ENCODE data around the gene AFMID.
"Not testable (repeated sequence)": the region's sequence is repeated elsewhere in the genome, so short reads cannot be mapped to it uniquely, and the experiment has no call there.

AFMID gene

GRCh38 chr17:78237401-78238012 lies 50.3 kb downstream of the AFMID start:
- DNase-seq (ENCODE audit: low read depth, low spot score) = no peak

DNA sequence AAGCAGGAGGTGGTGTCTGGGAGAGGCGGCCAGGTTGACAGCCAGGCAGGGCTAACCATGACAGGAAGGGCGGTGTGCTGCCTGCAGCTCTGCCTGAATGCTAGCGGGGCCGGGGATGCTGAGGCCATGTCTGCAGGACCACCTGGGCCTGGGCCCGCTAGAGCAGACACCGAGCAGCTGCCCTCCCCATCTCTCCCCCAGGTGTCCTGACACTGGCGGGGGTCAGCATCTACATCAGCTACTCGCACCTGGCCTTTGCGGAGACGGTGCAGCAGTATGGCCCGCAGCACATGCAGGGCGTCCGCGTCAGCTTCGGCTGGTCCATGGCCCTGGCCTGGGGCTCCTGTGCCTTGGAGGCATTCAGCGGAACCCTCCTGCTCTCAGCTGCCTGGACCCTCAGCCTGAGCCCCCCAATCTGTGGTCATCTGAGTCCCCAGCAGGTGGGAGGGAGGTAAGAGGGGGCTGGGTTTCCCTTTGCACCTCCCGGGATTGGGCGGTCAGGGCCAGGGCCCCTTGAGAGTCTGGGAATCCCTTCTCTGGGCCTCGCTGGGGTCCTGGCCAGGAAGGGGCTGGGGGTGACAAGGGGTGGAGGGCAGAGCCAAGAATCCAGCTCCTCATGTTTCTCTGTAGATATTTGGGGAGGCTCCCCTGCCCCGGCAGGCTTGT lies 51.8 kb downstream of the AFMID start:
- DNase-seq (ENCODE audit: low read depth, low spot score) = no peak

- DNase-seq (ENCODE audit: low read depth, low spot score) = no peak
Measured at GRCh38 chr17:78239489-78239931, 52.3 kb downstream of the AFMID start.

- DNase-seq (ENCODE audit: low read depth, low spot score) = no peak
Measured at GRCh38 chr17:78240012-78240655, 53.0 kb downstream of the AFMID start.

DNA sequence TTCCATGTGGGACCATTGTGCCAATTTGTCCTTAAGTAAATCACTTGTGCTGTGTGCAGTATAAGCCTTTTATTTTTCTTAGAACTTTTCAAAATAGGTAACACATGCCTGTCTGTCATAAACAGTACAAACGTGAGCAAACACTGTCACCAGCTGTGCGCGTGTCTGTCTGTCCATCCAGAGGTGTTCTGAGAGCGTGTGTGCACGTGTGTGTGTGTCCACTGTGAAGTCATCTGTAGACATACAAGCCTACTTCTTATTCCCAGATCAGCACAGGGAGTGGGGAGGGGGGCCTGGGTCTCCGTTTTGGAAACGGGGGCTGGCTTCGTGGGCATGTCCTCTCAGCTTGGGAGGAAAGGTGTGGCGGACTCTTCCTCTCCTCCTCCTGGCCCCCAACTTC lies 53.7 kb downstream of the AFMID start:
- DNase-seq (ENCODE audit: low read depth, low spot score) = no peak

DNA sequence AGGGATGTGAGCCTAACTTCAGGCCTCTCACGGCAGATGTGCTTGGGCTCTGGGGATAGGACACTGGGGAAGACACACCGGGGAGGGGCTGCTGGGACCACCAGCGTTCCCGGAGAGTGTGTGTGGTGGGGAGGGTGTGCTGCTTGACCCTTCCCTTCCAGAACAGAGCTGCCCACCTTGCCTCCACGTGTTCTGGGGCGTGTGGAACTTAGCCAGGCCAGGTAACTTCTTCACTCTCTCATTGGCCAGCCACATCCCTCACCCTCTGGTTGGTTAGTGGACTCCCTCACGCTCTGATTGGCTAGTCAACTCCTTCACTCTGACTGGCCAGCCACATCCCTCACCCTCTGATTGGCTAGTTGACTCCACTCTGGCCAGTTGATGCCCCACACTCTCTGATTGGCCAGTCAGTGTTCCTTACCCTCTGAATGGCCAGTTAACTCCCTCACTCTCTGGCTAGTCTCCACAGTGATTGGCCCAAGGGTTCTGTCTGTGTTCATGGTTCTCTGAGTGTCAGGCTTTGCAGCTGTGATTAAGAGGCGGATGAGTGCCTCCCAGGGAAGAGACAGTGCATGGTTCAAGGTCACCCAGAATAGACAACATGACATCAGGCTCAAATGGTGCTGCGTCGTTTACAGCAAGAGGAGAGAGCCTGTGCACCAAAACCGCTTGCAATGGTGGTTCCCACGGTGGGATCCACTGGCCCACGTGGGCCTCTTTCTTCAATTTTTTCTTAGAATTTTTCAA lies 54.3 kb downstream of the AFMID start:
- DNase-seq (ENCODE audit: low read depth, low spot score) = no peak

DNA sequence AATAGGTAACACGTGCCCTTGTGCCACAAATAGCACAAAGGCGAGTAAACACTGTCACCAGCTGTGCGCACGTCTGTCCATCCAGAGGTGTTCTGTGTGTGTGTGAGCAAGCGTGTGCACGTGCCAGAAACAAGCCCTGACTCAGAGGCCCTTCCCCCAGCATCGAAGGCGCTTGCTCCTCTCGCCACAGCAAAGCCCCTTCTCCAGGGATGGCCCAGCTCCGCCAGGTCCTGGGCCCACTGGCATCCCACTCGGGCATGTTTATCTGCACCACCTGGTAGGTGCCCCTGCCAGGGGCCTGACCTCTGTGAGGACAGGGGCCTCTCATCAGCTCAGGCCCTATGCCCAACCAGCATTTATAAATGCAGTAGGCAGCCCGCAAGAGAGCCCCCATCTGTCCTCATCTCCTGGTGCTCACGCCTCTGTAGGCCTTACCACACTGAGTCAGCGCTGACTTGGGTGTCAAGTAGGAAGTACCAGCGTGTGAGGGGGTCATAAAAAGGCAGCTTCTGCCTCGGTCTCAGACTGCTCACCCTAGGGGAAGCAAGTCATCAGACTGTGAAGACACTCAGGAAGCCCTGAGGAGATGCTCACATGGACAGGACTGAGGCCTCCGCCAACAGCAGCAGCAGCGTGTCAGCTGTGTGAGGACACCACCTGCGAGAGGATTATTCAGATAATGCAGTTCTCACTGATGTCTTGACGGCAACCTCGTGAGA lies 55.0 kb downstream of the AFMID start:
- DNase-seq (ENCODE audit: low read depth, low spot score) = no peak

DNA sequence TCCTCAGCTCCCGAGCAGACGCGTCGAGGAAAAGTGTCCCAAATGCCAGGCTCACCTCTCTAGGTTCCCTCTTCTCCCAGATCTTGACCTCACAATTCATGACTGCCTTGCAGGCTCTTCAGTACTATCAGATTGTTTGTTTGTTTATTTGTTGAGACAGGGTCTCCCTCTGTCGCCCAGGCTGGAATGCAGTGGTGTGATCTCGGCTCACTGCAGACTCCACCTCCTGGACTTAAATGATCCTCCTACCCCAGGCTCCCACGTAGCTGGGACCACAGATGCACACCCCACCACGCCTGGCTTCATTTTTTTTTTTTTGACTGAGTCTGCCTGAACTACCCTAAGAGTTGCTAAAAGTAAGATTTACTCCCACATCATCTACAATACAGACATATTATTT lies 60.1 kb downstream of the AFMID start:
- DNase-seq (ENCODE audit: low read depth, low spot score) = no peak

DNA sequence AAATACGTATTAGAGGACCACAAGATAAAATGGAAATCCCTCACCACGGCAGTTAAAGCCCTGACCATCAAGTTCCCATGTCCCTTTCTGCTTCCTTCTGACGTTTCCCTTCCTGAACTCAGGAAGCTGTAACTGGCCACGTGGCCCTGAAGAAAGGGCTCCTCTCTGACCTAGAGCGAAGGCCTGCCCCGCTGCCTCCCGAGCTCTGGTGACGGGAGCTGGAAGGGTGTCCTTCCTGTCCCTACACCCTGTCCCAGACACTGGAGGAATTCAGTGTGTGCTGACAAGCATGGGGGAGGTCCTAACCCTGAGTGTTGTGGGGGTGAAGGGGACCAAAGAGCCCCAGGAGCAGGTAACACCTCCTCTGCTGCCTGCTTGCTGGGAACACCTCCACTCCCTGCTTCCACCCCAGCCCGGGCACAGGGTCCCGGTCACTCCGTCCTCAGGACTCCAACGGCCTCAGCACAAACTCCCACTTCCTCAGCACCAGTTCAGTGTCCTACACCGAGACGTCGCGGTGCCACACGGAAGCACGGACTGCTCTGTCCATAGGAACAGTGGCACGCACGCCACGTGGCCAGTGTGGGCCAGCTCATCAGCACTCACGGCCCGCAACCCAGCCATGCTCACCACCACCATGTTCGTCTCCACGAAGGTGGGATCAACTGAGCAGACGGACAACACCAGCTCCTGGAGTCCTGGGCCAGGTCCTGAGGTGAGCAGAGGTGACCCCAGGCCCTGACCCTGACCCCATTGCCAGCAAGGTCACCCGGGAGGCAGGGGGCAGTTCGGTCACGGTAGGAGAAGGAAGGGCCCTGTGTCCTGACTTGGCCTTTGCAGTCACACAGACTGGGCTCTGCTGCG lies 61.1 kb downstream of the AFMID start:
- DNase-seq (ENCODE audit: low read depth, low spot score) = no peak

GRCh38 chr17:78249074-78249817 lies 62.1 kb downstream of the AFMID start:
- DNase-seq (ENCODE audit: low read depth, low spot score) = no peak

DNA sequence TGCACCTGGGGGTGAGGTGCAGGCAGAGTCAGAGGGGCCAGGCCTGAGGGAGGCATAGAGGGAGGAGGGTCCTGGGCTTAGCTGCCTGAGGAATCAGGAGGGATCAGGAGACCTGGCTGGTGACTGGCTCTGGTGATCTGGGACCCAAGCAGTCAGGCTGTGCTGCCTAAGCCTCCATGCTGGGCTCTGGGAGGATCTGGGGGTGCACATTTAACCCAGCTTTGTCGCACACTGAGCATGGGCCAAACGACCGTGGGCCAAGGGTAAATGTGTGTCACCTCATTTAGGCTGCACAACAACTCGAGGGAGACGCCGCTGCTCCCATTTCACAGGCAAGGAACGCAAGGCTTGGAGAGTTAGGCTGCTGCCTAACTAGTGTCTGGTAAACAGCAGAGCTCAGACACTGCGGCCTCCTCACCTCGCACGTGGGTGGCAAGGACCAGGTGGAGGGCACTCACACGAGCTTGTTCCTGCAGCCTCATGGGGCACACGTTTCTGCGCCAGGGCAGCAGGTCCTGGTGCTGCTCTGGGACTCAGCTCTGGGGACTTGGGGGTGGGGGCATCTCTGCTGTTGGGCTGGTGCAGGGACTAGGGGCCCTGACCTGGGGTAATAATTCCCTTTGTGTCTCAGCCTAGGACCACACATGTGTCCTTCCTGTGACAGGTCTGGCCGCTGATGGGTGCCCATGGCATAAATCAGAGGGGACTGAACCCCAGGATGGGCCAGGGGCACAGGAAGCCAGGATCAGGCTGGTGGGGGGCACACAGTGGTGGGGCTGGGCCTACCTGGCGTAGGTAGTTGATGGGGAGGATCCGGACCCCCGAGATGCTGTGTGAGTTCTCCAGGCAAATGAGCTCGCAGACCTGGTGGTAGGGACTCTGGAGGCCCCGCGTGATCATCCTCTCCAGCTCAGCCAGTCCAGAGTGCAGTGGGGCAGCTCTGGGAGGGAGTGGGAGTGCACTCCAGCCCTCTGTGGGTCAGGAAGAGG lies 63.0 kb downstream of the AFMID start:
- no peak for DNase-seq (ENCODE audit: low read depth, low spot score)

- DNase-seq (ENCODE audit: low read depth, low spot score) = peak; percentile 64
Measured at GRCh38 chr17:78250891-78251772, 64.0 kb downstream of the AFMID start.

- DNase-seq (ENCODE audit: low read depth, low spot score) = no peak
Measured at GRCh38 chr17:78251773-78252103, 64.6 kb downstream of the AFMID start.

DNA sequence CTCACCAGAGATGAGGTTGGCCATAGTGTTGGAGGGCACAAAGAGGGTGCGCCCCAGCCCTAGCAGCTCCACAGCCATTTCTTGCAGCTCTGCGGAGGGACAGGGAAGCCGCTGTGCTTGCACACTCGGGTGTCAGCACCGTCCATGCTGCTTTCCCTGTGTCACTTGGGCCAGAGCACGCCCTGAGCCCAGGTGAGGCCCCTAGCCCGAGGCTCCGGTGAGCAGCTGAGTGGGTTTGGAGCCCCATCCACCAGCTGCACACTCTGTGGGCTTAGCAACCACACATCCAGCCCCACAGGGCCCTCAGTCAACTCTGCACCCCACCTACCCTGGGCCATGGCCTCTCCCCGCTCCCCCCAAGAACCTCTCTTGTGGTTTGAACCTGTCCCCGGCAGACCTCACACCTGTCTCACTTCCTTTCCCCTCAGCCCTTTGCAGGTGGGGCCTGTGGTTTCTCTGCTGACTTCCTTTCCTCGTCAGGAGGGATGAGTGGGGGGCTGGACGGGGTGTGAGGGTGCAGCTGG lies 65.0 kb downstream of the AFMID start:
- DNase-seq (ENCODE audit: low read depth, low spot score) = no peak

DNA sequence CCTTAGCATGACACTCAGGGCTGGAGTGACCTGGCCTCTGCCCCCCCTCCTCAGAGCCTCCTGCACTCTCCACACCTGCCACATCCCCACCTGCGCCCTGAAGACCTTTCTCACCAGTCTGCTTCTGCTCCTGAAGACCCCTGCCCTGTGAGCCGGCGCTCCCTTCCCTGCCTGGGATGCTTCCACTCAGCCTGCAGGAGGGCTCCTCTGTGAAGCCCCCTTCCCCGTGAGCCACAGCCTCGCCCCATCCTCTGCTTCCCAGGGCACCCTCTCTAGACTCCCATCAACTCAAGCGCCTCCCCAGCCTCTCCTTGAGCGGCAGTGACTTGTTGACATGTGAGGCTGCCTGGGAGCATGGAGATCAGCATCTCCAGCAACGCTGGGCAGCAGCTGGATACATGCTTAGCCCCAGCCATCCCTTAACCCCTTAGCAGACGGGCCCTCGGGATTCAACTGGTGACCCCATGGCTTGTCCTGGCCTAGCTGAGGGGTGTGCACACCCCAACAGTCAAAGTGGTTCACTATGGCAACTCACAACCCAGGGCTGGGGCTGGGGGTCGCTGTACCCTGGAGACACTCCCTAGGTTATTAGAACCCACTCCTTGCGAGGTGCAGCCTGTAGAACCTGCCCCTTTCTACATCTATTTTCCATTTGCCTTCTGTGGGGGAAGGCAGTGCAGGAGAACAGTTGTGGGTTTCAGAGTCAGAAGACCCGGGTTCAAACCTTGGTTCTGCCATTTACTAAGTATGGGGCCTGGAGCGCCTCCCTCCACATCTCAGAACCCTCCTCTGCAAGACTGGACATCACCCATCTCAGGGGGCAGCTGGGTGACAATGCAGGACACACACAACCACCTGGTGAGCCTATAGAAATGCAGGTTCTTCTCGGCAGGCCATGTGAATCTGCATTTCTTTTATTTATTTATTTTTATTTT lies 65.8 kb downstream of the AFMID start:
- DNase-seq (ENCODE audit: low read depth, low spot score) = no peak

- DNase-seq (ENCODE audit: low read depth, low spot score) = not testable (repeated sequence)
Measured at GRCh38 chr17:78253636-78253945, 66.4 kb downstream of the AFMID start.

Data from activated naive CD8-positive, alpha-beta T cell treated with anti-CD3 and anti-CD28 coated beads, Interleukin-2, amount 50 U/mL, for 16 hours (primary cell).